Non-pigmented ciliary epithelial cell (primary cell): ENCODE results near the gene ALKBH3.

Source experiments
- DNase-seq: peaks from one replicate; pipeline ENCODE4 v3.0.0-alpha.2; 2010; ENCODE audit warnings: low read depth

The ALKBH3 gene

GRCh38 chr11:43894546-43894945 is 13.9 kb downstream of the ALKBH3 start:
- no peak for DNase-seq

- no peak for DNase-seq
These were observed 15.0 kb downstream of the ALKBH3 start for GRCh38 chr11:43895601-43896000.

GRCh38 chr11:43898574-43898973 is 17.9 kb downstream of the ALKBH3 start:
- no peak for DNase-seq

- no peak for DNase-seq
These were observed 18.5 kb downstream of the ALKBH3 start for GRCh38 chr11:43899094-43899493.

- no peak for DNase-seq
These were observed 20.9 kb downstream of the ALKBH3 start for GRCh38 chr11:43901551-43901950.

- no peak for DNase-seq
These were observed 22.4 kb downstream of the ALKBH3 start for GRCh38 chr11:43903078-43903477.

GRCh38 chr11:43903969-43904368 is 23.3 kb downstream of the ALKBH3 start:
- DNase-seq, result no peak

GRCh38 chr11:43904742-43905535 is 24.3 kb downstream of the ALKBH3 start:
- no peak for DNase-seq

- no peak for DNase-seq
These were observed 25.2 kb downstream of the ALKBH3 start for GRCh38 chr11:43905813-43906241.

GRCh38 chr11:43907028-43907975 is 26.7 kb downstream of the ALKBH3 start:
- DNase-seq, result no peak

- DNase-seq, result no peak
These were observed 27.6 kb downstream of the ALKBH3 start for GRCh38 chr11:43908191-43908590.

GRCh38 chr11:43908683-43909082 is 28.1 kb downstream of the ALKBH3 start:
- no peak for DNase-seq

- DNase-seq, result no peak
These were observed 33.3 kb downstream of the ALKBH3 start for GRCh38 chr11:43913829-43914380.

- DNase-seq, result no peak
These were observed 33.8 kb downstream of the ALKBH3 start for GRCh38 chr11:43914466-43914865.

GRCh38 chr11:43916621-43917020 is 36.0 kb downstream of the ALKBH3 start:
- no peak for DNase-seq

- DNase-seq, result no peak
These were observed 37.2 kb downstream of the ALKBH3 start for GRCh38 chr11:43917851-43918250.

- DNase-seq, result no peak
These were observed 38.0 kb downstream of the ALKBH3 start for GRCh38 chr11:43918662-43919061.

- DNase-seq, result no peak
These were observed 39.4 kb downstream of the ALKBH3 start for GRCh38 chr11:43919852-43920597.

- DNase-seq, result peak; percentile 100
These were observed 40.2 kb downstream of the ALKBH3 start for GRCh38 chr11:43920598-43921419.

- DNase-seq, result no peak
These were observed 41.1 kb downstream of the ALKBH3 start for GRCh38 chr11:43921561-43922294.
